Measurements from ENCODE around the gene RND2.
"Not testable (repeated sequence)": the region's sequence is repeated elsewhere in the genome, so short reads cannot be mapped to it uniquely, and the experiment has no call there.

The RND2 gene

GRCh38 chr17:43027091-43028032 lies 2.3 kb downstream of the RND2 start:
- no peak for DNase-seq

GRCh38 chr17:43028221-43028861 lies 3.3 kb downstream of the RND2 start:
- DNase-seq: no peak

GRCh38 chr17:43030137-43030767 lies 5.2 kb downstream of the RND2 start:
- DNase-seq: peak in 9 of 14 donors; percentile 9 to 54 (median 31)

- DNase-seq: no peak
These were observed 6.6 kb downstream of the RND2 start for GRCh38 chr17:43031666-43032065.

- peak in 2 of 14 donors; percentile 22 to 33 for DNase-seq
These were observed 9.2 kb downstream of the RND2 start for GRCh38 chr17:43033948-43034881.

- no peak for DNase-seq
These were observed 9.9 kb downstream of the RND2 start for GRCh38 chr17:43034894-43035293.

- DNase-seq: no peak
These were observed 14.6 kb downstream of the RND2 start for GRCh38 chr17:43039646-43040045.

GRCh38 chr17:43040655-43041054 lies 15.6 kb downstream of the RND2 start:
- no peak for DNase-seq

GRCh38 chr17:43042025-43042628 lies 17.1 kb downstream of the RND2 start:
- DNase-seq: no peak

GRCh38 chr17:43043307-43043706 lies 18.3 kb downstream of the RND2 start:
- no peak for DNase-seq

GRCh38 chr17:43044024-43044423 lies 19.0 kb downstream of the RND2 start:
- no peak for DNase-seq

GRCh38 chr17:43051969-43052368 lies 26.9 kb downstream of the RND2 start:
- DNase-seq: no peak

GRCh38 chr17:43053008-43053407 lies 28.0 kb downstream of the RND2 start:
- DNase-seq: not testable (repeated sequence)

- no peak for DNase-seq
These were observed 31.0 kb downstream of the RND2 start for GRCh38 chr17:43056051-43056450.

- no peak for DNase-seq
These were observed 38.1 kb downstream of the RND2 start for GRCh38 chr17:43062984-43063638.

- no peak for DNase-seq
These were observed 43.7 kb downstream of the RND2 start for GRCh38 chr17:43068570-43069367.

- no peak for DNase-seq
These were observed 44.4 kb downstream of the RND2 start for GRCh38 chr17:43069368-43069898.

- no peak for DNase-seq
These were observed 45.2 kb downstream of the RND2 start for GRCh38 chr17:43070257-43070656.

GRCh38 chr17:43070872-43071271 lies 45.8 kb downstream of the RND2 start:
- DNase-seq: no peak

- no peak for DNase-seq
These were observed 49.8 kb downstream of the RND2 start for GRCh38 chr17:43074869-43075268.
